Hematopoietic multipotent progenitor cell treated with erythropoietin and hydrocortisone succinate and interleukin-3 and kit ligand, for 17 days (in vitro differentiated cells): Measurements from ENCODE around the gene KCNK3.
"Not testable (repeated sequence)": the region's sequence is repeated elsewhere in the genome, so short reads cannot be mapped to it uniquely, and the experiment has no call there.

Source experiments
- DNase-seq: peaks from one replicate; pipeline ENCODE4 v3.0.0-alpha.2; 2015; ENCODE audit warnings: low spot score

The KCNK3 gene

GRCh38 chr2:26730549-26731344, 38.2 kb downstream of the KCNK3 start:
- no peak for DNase-seq

DNA sequence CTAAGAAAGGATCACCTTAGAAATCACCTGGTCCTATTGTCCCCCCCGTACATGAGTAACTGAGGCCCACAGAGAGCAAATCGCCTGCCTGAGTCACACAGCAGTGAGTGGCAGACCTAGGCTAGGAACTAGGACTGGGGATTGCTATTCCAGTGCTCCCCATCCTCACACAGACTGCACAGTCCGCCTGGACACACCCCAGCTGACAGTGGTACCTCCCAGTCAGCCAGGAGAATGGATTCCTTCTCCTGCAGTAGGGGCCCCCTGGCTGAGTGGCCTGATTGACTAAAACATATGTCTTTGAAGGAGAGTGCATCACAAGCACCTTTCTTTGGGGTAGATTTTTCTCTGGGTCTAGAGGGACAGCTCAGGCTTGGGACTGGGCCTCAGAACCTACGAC, 39.2 kb downstream of the KCNK3 start:
- no peak for DNase-seq

GRCh38 chr2:26732446-26732845, 39.9 kb downstream of the KCNK3 start:
- no peak for DNase-seq

DNA sequence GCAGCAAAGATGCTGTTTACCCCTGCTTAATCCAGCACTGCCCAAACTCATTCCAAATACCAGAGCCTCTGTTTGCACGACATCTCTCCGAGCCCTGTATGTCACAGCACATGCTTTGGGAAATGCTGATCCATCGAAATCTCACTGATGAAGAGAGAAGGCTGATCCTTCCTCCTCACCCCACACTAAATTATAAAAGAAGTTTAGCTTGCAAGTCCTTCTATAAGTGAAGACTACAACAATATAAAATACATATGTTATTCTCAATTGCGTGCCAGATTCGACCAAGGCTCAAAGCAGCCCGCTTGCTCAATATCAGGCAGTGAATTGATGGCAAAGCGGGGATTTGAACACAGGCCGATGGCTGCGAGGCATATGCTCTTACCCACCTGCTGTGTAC, 40.9 kb downstream of the KCNK3 start:
- DNase-seq, result no peak

DNA sequence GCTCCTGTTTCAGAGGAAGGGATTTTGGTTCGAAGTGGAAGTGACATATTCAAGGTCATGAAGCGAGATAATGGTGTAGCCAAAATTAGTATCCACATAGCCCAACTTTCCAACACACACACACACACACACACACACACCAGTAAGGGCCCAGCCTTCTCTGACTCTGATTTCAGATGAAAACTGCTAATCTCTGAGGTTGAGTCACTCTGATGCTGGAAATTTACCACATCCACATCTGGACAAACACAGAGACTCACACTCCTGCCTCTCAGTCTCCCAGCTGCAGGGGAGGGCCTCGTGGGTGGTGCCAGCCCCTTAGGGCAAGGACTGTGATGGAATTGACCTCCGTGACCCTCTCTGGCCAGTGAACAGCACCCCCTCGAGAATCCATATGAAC, 42.6 kb downstream of the KCNK3 start:
- no peak for DNase-seq

GRCh38 chr2:26735883-26736588, 43.5 kb downstream of the KCNK3 start:
- DNase-seq, result no peak

- DNase-seq, result no peak
Observed at GRCh38 chr2:26737221-26737620, 44.7 kb downstream of the KCNK3 start.

- no peak for DNase-seq
Observed at GRCh38 chr2:26738481-26738880, 46.0 kb downstream of the KCNK3 start.

GRCh38 chr2:26739514-26739913, 47.0 kb downstream of the KCNK3 start:
- no peak for DNase-seq

DNA sequence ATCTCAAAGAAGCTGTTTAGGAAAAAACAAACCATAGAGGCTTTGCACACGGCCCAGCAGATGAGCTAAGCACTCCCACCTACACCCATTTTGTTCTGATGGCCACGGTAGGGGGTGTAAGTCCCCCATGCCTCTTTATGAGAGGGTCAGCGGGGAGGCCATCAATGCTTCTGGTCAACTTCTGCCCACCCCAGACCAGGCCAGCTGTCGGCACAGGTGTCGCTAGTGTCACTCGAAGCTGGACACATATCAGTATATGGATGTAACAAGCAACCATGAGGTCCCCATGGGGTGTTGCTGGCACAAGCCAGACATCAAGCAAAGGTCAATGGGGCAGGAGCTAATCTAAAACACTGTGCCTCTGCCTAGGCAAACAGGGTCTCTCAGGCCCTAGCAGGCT, 47.8 kb downstream of the KCNK3 start:
- DNase-seq, result no peak

GRCh38 chr2:26740890-26741302, 48.4 kb downstream of the KCNK3 start:
- DNase-seq, result no peak

DNA sequence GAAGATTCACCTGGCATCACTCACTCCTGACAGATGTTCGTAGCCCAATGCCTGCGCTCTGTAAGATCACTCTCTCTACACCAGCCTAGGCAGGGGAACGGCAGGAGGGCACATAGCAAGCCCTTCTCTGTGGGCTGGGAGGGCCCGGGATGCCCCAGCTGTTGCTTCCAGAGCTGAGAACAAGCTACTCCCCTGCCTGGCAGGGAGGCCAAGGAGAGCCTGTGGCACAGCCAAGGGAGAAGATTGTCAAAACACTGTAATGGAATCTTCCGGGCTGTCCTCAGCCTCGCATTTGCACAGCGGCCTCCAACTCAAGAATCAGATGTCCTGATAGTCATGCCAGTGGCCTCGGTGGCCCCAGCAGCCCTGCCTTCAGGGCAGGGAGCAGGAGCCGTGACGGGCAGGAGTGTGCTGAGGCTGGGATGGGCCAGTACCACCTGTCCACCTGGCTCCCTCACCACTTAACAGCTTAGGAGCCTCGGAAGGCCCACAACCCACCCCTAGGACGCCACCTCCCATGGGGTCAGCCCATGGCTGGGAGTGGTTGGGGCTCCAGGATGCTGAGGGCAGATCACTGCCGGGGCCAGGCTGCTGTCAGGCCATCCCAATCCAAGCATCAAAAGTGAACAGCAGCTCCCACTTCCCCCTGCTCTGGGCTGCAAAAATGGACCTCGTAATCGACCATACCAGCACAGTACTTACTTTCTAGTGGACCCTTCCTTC, 49.7 kb downstream of the KCNK3 start:
- no peak for DNase-seq

DNA sequence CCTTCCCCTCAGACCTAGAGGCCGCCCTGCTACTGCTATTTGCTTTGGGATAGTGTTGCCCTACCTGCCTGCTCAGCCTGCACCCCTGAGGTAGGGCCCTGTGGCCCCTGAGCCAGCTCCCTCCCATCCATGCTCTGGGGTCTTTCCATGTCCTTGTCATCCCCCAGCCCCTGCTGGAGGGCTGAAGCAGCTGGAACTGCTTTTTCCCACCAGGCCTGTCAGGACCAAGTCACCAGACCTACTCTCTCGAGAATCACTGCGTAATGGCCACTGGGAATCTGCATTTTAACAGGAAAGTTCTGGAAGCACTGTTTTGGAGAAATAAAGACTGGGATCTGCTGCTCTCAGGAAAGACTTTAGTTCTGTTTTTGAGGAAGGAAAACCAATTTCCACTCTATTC, 51.3 kb downstream of the KCNK3 start:
- no peak for DNase-seq

- no peak for DNase-seq
Observed at GRCh38 chr2:26744953-26745352, 52.4 kb downstream of the KCNK3 start.

- peak; percentile 88 for DNase-seq
Observed at GRCh38 chr2:26745609-26746327, 53.2 kb downstream of the KCNK3 start.

GRCh38 chr2:26746934-26747333, 54.4 kb downstream of the KCNK3 start:
- no peak for DNase-seq

DNA sequence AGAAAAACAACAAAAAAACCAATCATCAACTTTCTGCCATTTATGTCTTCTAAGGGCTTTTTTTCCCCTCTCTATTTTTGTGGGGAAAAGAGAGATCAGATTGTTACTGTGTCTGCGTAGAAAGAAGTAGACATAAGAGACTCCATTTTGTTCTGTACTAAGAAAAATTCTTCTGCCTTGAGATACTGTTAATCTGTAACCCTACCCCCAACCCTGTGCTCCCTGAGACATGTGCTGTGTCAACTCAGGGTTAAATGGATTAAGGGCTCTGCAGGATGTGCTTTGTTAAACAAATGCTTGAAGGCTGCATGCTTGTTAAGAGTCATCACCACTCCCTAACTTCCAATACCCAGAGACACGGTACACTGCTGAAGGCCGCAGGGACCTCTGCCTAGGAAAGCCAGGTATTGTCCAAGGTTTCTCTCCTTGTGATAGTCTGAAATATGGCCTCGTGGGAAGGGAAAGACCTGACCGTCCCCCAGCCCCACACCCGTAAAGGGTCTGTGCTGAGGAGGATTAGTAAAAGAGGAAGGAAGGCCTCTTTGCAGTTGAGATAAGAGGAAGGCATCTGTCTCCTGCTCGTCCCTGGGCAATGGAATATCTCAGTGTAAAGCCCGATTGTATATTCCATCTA, 57.4 kb downstream of the KCNK3 start:
- not testable (repeated sequence) for DNase-seq

- DNase-seq, result not testable (repeated sequence)
Observed at GRCh38 chr2:26750467-26750866, 57.9 kb downstream of the KCNK3 start.

- DNase-seq, result no peak
Observed at GRCh38 chr2:26752656-26753055, 60.1 kb downstream of the KCNK3 start.

GRCh38 chr2:26754539-26754938, 62.0 kb downstream of the KCNK3 start:
- DNase-seq, result no peak

DNA sequence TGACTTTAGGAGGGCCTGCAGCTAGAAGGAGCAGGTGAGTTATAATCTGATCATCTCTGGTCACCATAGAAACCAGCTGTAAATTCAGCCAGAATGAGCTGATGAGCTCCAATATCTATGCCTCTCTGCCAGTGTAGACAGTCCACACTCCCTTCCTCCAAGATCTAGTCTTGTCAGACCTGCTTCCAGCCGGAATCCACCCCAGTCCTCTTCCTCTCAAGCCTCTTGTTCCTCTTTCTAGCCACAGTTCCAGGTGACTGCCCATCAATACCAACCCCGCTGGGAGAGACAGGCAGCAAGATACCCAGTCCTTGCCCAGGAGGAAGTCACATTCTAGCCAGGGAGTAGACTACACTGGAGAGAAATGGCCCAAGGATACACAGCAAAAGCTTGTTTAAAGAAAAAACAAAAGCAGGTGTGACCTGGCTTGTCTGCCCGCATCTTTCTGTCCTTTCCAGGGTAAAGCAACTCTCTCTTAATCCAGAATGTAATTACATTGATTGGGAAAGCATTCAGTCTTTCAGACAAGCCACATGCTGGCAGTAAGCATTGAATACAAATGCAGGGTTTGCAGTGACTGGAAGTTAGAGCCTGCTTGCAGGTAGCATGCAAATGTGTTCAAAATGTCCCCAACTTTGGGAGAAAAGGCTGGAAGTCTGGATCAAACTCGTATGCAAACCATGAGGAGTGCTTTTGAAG, 62.6 kb downstream of the KCNK3 start:
- no peak for DNase-seq
